HUES64 (cell line): ENCODE data around the gene MAN2B2.

Experiments
- H3K27ac ChIP-seq: 2 replicates; pipeline ENCODE4 v1.7.0; 2013; ENCODE audit warnings: low read depth, low read length, inconsistent platforms
- H3K27me3 ChIP-seq: 2 replicates; pipeline ENCODE4 v1.6.1; 2013; ENCODE audit warnings: mild to moderate bottlenecking, low read length; ENCODE audit not compliant: insufficient read depth
- H3K36me3 ChIP-seq: 2 replicates; pipeline ENCODE4 v1.6.1; 2013; ENCODE audit warnings: mild to moderate bottlenecking, low read length; ENCODE audit not compliant: insufficient read depth
- H3K4me1 ChIP-seq: 2 replicates; pipeline ENCODE4 v1.6.1; 2013; ENCODE audit warnings: mild to moderate bottlenecking, low read length, moderate library complexity; ENCODE audit not compliant: insufficient read depth
- H3K4me3 ChIP-seq: 2 replicates; pipeline ENCODE4 v1.5.1; 2013; ENCODE audit warnings: mild to moderate bottlenecking, low read length, moderate library complexity
- H3K9ac ChIP-seq: 2 replicates; pipeline ENCODE4 v1.6.1; 2013; ENCODE audit warnings: mild to moderate bottlenecking, low read depth, low read length
- H3K9me3 ChIP-seq: 2 replicates; pipeline ENCODE4 v1.6.1; 2013; ENCODE audit warnings: low read depth, low read length; ENCODE audit not compliant: insufficient read depth
- WGBS: fragments of 150-250, 120-280 bp; methylation state at CpG from one replicate; pipeline ENCODE4 v1.1.7; 2013; ENCODE audit warnings: missing lambda C conversion rate; 5-methylcytosine and 5-hydroxymethylcytosine counted together

The MAN2B2 gene

GRCh38 chr4:6634746-6635145 is 59.8 kb downstream of the MAN2B2 start:
- H3K27me3 ChIP-seq, result no peaks in the 10 kb centered on the region
- H3K9me3 ChIP-seq, result no peaks in the 10 kb centered on the region
- WGBS, result 96% methylated on average over 9 of the region's 9 CpGs
- peaks cover 4% of the 10 kb centered on the region; the same call in 1 of the 2 replicates for H3K4me1 ChIP-seq
- H3K27ac ChIP-seq, result no peak overlapping the region
- no peak overlapping the region for H3K4me3 ChIP-seq
- H3K9ac ChIP-seq, result no peak overlapping the region
- no peaks in the 10 kb centered on the region for H3K36me3 ChIP-seq

- Histone ChIP-seq H3K4me3 (no peak overlapping the region), H3K36me3 (peaks cover 18% of the 10 kb centered on the region), H3K4me1 (peaks cover 6% of the 10 kb centered on the region; the same call in 1 of the 2 replicates), H3K9me3 (no peaks in the 10 kb centered on the region), H3K27ac (no peak overlapping the region), H3K9ac (no peak overlapping the region), H3K27me3 (no peaks in the 10 kb centered on the region)
- WGBS, result 94% methylated on average over 12 of the region's 14 CpGs
Measured at GRCh38 chr4:6639137-6639680, 64.2 kb downstream of the MAN2B2 start.

- H3K9me3 ChIP-seq, result no peaks in the 10 kb centered on the region
- H3K27ac ChIP-seq, result peak within 1 kb of the TSS; percentile 95
- peak within 1 kb of the TSS; percentile 97 for H3K9ac ChIP-seq
- peaks cover 6% of the 10 kb centered on the region; the same call in 1 of the 2 replicates for H3K4me1 ChIP-seq
- peaks cover 18% of the 10 kb centered on the region for H3K36me3 ChIP-seq
- WGBS, result under 1% methylated on average over 90 of the region's 90 CpGs
- H3K27me3 ChIP-seq, result no peaks in the 10 kb centered on the region
- peak within 1 kb of the TSS; percentile 98 for H3K4me3 ChIP-seq
Measured at GRCh38 chr4:6640292-6641163, 65.5 kb downstream of the MAN2B2 start, which contains the start of gene MRFAP1. Gene MRFAP1, plus strand, starts transcription at chr4:6640685. Its CDS starts 178 bp downstream, at chr4:6640863.

- Histone ChIP-seq H3K27me3 (no peaks in the 10 kb centered on the region), H3K4me3 (peak overlapping the region; percentile 98), H3K9me3 (no peaks in the 10 kb centered on the region), H3K9ac (peak overlapping the region; percentile 97), H3K27ac (peak overlapping the region; percentile 95), H3K36me3 (peaks cover 18% of the 10 kb centered on the region), H3K4me1 (peaks cover 6% of the 10 kb centered on the region; the same call in 1 of the 2 replicates)
- 5% methylated on average over 50 of the region's 50 CpGs for WGBS
Measured at GRCh38 chr4:6641164-6641970, 66.4 kb downstream of the MAN2B2 start.

GRCh38 chr4:6641971-6642320 is 67.0 kb downstream of the MAN2B2 start:
- Histone ChIP-seq H3K27ac (no peak overlapping the region), H3K4me3 (peak overlapping the region; percentile 98), H3K36me3 (peaks cover 18% of the 10 kb centered on the region), H3K4me1 (peaks cover 6% of the 10 kb centered on the region; the same call in 1 of the 2 replicates), H3K9ac (peak overlapping the region; percentile 97; the same call in 1 of the 2 replicates), H3K9me3 (no peaks in the 10 kb centered on the region), H3K27me3 (no peaks in the 10 kb centered on the region)
- WGBS, result 79% methylated on average over 5 of the region's 5 CpGs

GRCh38 chr4:6643141-6643847 is 68.3 kb downstream of the MAN2B2 start:
- no peak overlapping the region; the same call in 1 of the 2 replicates for H3K27ac ChIP-seq

GRCh38 chr4:6644792-6645530 is 70.0 kb downstream of the MAN2B2 start:
- peaks cover 18% of the 10 kb centered on the region for H3K36me3 ChIP-seq
- H3K4me3 ChIP-seq, result no peak overlapping the region
- H3K9ac ChIP-seq, result no peak overlapping the region
- no peaks in the 10 kb centered on the region for H3K27me3 ChIP-seq
- WGBS, result 69% methylated on average over 5 of the region's 5 CpGs
- H3K4me1 ChIP-seq, result peaks cover 6% of the 10 kb centered on the region; the same call in 1 of the 2 replicates
- H3K9me3 ChIP-seq, result no peaks in the 10 kb centered on the region
- H3K27ac ChIP-seq, result no peak overlapping the region

More at GRCh38 chr4:6643141-6643847, 68.3 kb downstream of the MAN2B2 start:
- WGBS, result 88% methylated on average over 8 of the region's 8 CpGs
- peak overlapping the region; percentile 98; the same call in 1 of the 2 replicates for H3K4me3 ChIP-seq
- H3K36me3 ChIP-seq, result peaks cover 18% of the 10 kb centered on the region
- H3K27me3 ChIP-seq, result no peaks in the 10 kb centered on the region
- H3K9ac ChIP-seq, result 0 out of 2 replicates have a peak overlapping the region, but pooled peaks have one; percentile 1
- H3K9me3 ChIP-seq, result no peaks in the 10 kb centered on the region
- peaks cover 6% of the 10 kb centered on the region; the same call in 1 of the 2 replicates for H3K4me1 ChIP-seq

GRCh38 chr4:6647169-6647568 is 72.2 kb downstream of the MAN2B2 start:
- Histone ChIP-seq H3K9ac (no peak overlapping the region), H3K27me3 (no peaks in the 10 kb centered on the region), H3K36me3 (peaks cover 12% of the 10 kb centered on the region), H3K27ac (no peak overlapping the region), H3K4me3 (no peak overlapping the region), H3K9me3 (no peaks in the 10 kb centered on the region), H3K4me1 (peaks cover 3% of the 10 kb centered on the region; the same call in 1 of the 2 replicates)
- WGBS, result 88% methylated on average over 5 of the region's 5 CpGs

GRCh38 chr4:6647582-6648230 is 72.7 kb downstream of the MAN2B2 start:
- Histone ChIP-seq H3K36me3 (peaks cover 7% of the 10 kb centered on the region), H3K9me3 (no peaks in the 10 kb centered on the region), H3K27me3 (no peaks in the 10 kb centered on the region), H3K4me1 (no peaks in the 10 kb centered on the region), H3K4me3 (no peak overlapping the region), H3K27ac (no peak overlapping the region), H3K9ac (no peak overlapping the region)
- WGBS, result 67% methylated on average over 6 of the region's 6 CpGs
